NCI-H1930 (cell line): ENCODE data around the gene VRTN.
"Not testable (repeated sequence)": the region's sequence is repeated elsewhere in the genome, so short reads cannot be mapped to it uniquely, and the experiment has no call there.

ENCODE experiments used
- DNase-seq, 2 experiments: peaks; one replicate each; lab custom pipeline; 2025; lab: John Stamatoyannopoulos, UW

The VRTN gene

GRCh38 chr14:74348241-74348734, at the start of gene VRTN:
Gene VRTN, plus strand, starts transcription at chr14:74348471. Its CDS starts 8,313 bp downstream, at chr14:74356784.
- DNase-seq = no peak

GRCh38 chr14:74299061-74299545, 49.2 kb upstream of the VRTN start:
- DNase-seq = no peak

GRCh38 chr14:74301594-74302151, 46.6 kb upstream of the VRTN start:
- no peak for DNase-seq

- no peak for DNase-seq
Measured at GRCh38 chr14:74302152-74302628, 46.1 kb upstream of the VRTN start.

- peak; percentile 87 to 92 for DNase-seq
Measured at GRCh38 chr14:74302634-74303569, 45.4 kb upstream of the VRTN start, which contains the start of gene ABCD4. Gene ABCD4, minus strand, starts transcription at chr14:74302934. Its CDS starts 22 bp downstream, at chr14:74302912.

GRCh38 chr14:74308695-74309094, 39.6 kb upstream of the VRTN start:
- no peak for DNase-seq

GRCh38 chr14:74309125-74310022, 38.9 kb upstream of the VRTN start:
- DNase-seq = no peak

- DNase-seq = no peak
Measured at GRCh38 chr14:74312161-74312560, 36.1 kb upstream of the VRTN start.

- no peak for DNase-seq
Measured at GRCh38 chr14:74313601-74314000, 34.7 kb upstream of the VRTN start.

- no peak for DNase-seq
Measured at GRCh38 chr14:74314576-74314975, 33.7 kb upstream of the VRTN start.

GRCh38 chr14:74324931-74325361, 23.3 kb upstream of the VRTN start:
- DNase-seq = peak in 1 of 2 experiments; percentile 8

- no peak for DNase-seq
Measured at GRCh38 chr14:74325446-74325845, 22.8 kb upstream of the VRTN start.

- DNase-seq = no peak
Measured at GRCh38 chr14:74326369-74327152, 21.7 kb upstream of the VRTN start.

- DNase-seq = not testable (repeated sequence)
Measured at GRCh38 chr14:74329950-74330552, 18.2 kb upstream of the VRTN start.

- DNase-seq = no peak
Measured at GRCh38 chr14:74333909-74334308, 14.4 kb upstream of the VRTN start.

- DNase-seq = no peak
Measured at GRCh38 chr14:74346341-74346740, 1.9 kb upstream of the VRTN start.

- no peak for DNase-seq
Measured at GRCh38 chr14:74347097-74347794, 1.0 kb upstream of the VRTN start.

- DNase-seq = no peak
Measured at GRCh38 chr14:74347795-74348100, 523 bp upstream of the VRTN start.

- no peak for DNase-seq
Measured at GRCh38 chr14:74348735-74349463, 628 bp downstream of the VRTN start.
